Ishikawa (cell line): ENCODE measurements around the gene SMIM32.

Experiments
- CEBPB ChIP-seq: IDR thresholded peaks from 2 replicates; pipeline ENCODE4 v1.6.1; 2012
- CREB1 ChIP-seq: IDR thresholded peaks from 2 replicates; pipeline ENCODE4 v1.6.1; 2012; ENCODE audit warnings: low read depth
- EP300 ChIP-seq: IDR thresholded peaks from 2 replicates; pipeline ENCODE4 v1.6.1; 2012; ENCODE audit warnings: borderline replicate concordance
- MAX ChIP-seq: IDR thresholded peaks from 2 replicates; pipeline ENCODE4 v1.6.1; 2012
- NFIC ChIP-seq: IDR thresholded peaks from 2 replicates; pipeline ENCODE4 v1.6.1; 2012
- RAD21 ChIP-seq: IDR thresholded peaks from 2 replicates; pipeline ENCODE4 v1.6.1; 2012; ENCODE audit warnings: low read depth
- REST ChIP-seq: IDR thresholded peaks from 2 replicates; pipeline ENCODE4 v1.6.1; 2012; ENCODE audit warnings: low read depth, mild to moderate bottlenecking
- TEAD4 ChIP-seq: IDR thresholded peaks from 2 replicates; pipeline ENCODE4 v1.6.1; 2012
- USF1 ChIP-seq: IDR thresholded peaks from 2 replicates; pipeline ENCODE4 v1.6.1; 2012
- YY1 ChIP-seq: IDR thresholded peaks from 2 replicates; pipeline ENCODE4 v1.6.1; 2012; ENCODE audit warnings: low read depth
- ZBTB7A ChIP-seq: IDR thresholded peaks from 2 replicates; pipeline ENCODE4 v1.6.1; 2012; ENCODE audit warnings: low read depth

GRCh38 chr5:136210259-136210658 is 17.3 kb upstream of the SMIM32 start:
- TF ChIP-seq REST = no peak
- TF ChIP-seq RAD21 = no peak
- TF ChIP-seq TEAD4 = no peak
- no peak for TF ChIP-seq YY1
- no peak for TF ChIP-seq MAX
- no peak for TF ChIP-seq ZBTB7A
- TF ChIP-seq NFIC = no peak
- no peak for TF ChIP-seq EP300
- no peak for TF ChIP-seq CEBPB
- TF ChIP-seq CREB1 = no peak
- no peak for TF ChIP-seq USF1
